GM12872 (cell line): ENCODE data around the gene GJA3.

Source experiments
- CTCF ChIP-seq: IDR thresholded peaks from 3 replicates; pipeline ENCODE4 v1.5.1; 2011; ENCODE audit warnings: low read depth, mild to moderate bottlenecking, low read length, moderate library complexity; ENCODE audit not compliant: insufficient read depth

GJA3 gene

GRCh38 chr13:20190076-20190475, 29.2 kb upstream of the GJA3 start:
- TF ChIP-seq CTCF = no peak

GRCh38 chr13:20188667-20189553, 28.1 kb upstream of the GJA3 start:
- TF ChIP-seq CTCF = peak; percentile 49

GRCh38 chr13:20186771-20187170, 25.9 kb upstream of the GJA3 start:
- no peak for TF ChIP-seq CTCF

- TF ChIP-seq CTCF = no peak
These were observed 24.7 kb upstream of the GJA3 start for GRCh38 chr13:20185366-20186056.

GRCh38 chr13:20182231-20182846, 21.5 kb upstream of the GJA3 start:
- TF ChIP-seq CTCF = peak; percentile 90

- TF ChIP-seq CTCF = no peak
These were observed 20.3 kb upstream of the GJA3 start for GRCh38 chr13:20181188-20181587.

- no peak for TF ChIP-seq CTCF
These were observed 17.3 kb upstream of the GJA3 start for GRCh38 chr13:20178156-20178555.
